ENCODE results near the gene ENTPD8. TPM values are rescaled to one million over a fixed set of nuclear protein-coding genes. Genes with fewer than 3 reads are reported as not detected.

ENTPD8 gene
- total and polyA plus RNA-seq, 10 of the 15 experiments (the other 5 are each of a cell fraction or from before 2014, with no cell fraction given) = not detected

GRCh38 chr9:137387891-137388560 is 53.1 kb downstream of the ENTPD8 start:
- RAD21 ChIA-PET (ENCODE audit: unreplicated experiment) = no interaction called here
- Histone ChIP-seq H4K20me1 (ENCODE audit: control insufficient read depth, insufficient read depth) (no peaks in the 10 kb centered on the region), H3K79me2 (ENCODE audit: control insufficient read depth, insufficient read depth, low read length) (no peaks in the 10 kb centered on the region), H3K27ac (ENCODE audit: control insufficient read depth, insufficient read depth) (no peak overlapping the region), H3K9me3 (replicated peaks; ENCODE audit: control insufficient read depth, insufficient read depth, low read length) (no peaks in the 10 kb centered on the region), H2AFZ (ENCODE audit: control insufficient read depth, low read depth, low read length) (no peak overlapping the region), H3K27me3 (replicated peaks in 1 of 2; ENCODE audit: control insufficient read depth in 2 of 2, insufficient read depth in 2 of 2, low read length in 1 of 2) (no peaks in the 10 kb centered on the region), H3K4me3 (no peak overlapping the region), H3K9ac (ENCODE audit: control insufficient read depth, insufficient read depth, low read length) (no peak overlapping the region), H3K4me1 (ENCODE audit: control insufficient read depth, insufficient read depth, low read length) (no peaks in the 10 kb centered on the region), H3K4me2 (ENCODE audit: control insufficient read depth, insufficient read depth) (no peak overlapping the region), H3K36me3 (ENCODE audit: control insufficient read depth in 2 of 2, insufficient read depth in 2 of 2, low read length in 1 of 2) (no peaks in the 10 kb centered on the region)
- BruUV-seq (replicated peaks) = no TSS peak
- DNase-seq (ENCODE audit: low read depth, low spot score) (no peak), ATAC-seq (no peak), FAIRE-seq (no peak)
- SMC1A ChIA-PET (ENCODE audit: uncharacterized antibody, unreplicated experiment) = no interaction called here
- intact Hi-C loops (cut with micrococcal nuclease; ENCODE audit: unreplicated experiment) (no loop called here), in situ Hi-C loops (cut with MboI) (no loop called here)
- POLR2A ChIA-PET = no interaction called here
- WGBS (ENCODE audit: insufficient coverage, insufficient replicate concordance, low lambda C conversion rate, missing lambda C conversion rate) = 91% methylated on average over 26 of the region's 26 CpGs
- CTCF ChIA-PET = no interaction called here
- no peak for TF ChIP-seq TAF1 (IDR thresholded peaks at IDR 0.05; ENCODE audit: borderline replicate concordance, low read depth, low read length)
- TF ChIP-seq, protein P1, sequence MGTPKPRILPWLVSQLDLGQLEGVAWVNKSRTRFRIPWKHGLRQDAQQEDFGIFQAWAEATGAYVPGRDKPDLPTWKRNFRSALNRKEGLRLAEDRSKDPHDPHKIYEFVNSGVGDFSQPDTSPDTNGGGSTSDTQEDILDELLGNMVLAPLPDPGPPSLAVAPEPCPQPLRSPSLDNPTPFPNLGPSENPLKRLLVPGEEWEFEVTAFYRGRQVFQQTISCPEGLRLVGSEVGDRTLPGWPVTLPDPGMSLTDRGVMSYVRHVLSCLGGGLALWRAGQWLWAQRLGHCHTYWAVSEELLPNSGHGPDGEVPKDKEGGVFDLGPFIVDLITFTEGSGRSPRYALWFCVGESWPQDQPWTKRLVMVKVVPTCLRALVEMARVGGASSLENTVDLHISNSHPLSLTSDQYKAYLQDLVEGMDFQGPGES (IDR thresholded peaks at IDR 0.05) = no peak
- TF ChIP-seq TCF3 (IDR thresholded peaks at IDR 0.05; ENCODE audit: borderline replicate concordance, insufficient read depth, low read depth, low read length) = no peak
- TF ChIP-seq, protein P2, sequence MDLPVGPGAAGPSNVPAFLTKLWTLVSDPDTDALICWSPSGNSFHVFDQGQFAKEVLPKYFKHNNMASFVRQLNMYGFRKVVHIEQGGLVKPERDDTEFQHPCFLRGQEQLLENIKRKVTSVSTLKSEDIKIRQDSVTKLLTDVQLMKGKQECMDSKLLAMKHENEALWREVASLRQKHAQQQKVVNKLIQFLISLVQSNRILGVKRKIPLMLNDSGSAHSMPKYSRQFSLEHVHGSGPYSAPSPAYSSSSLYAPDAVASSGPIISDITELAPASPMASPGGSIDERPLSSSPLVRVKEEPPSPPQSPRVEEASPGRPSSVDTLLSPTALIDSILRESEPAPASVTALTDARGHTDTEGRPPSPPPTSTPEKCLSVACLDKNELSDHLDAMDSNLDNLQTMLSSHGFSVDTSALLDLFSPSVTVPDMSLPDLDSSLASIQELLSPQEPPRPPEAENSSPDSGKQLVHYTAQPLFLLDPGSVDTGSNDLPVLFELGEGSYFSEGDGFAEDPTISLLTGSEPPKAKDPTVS (IDR thresholded peaks at IDR 0.05; ENCODE audit: low read depth, low read length) = no peak
- no peak for TF ChIP-seq SUZ12 (IDR thresholded peaks at IDR 0.05; ENCODE audit: unreplicated experiment)
- no peak for TF ChIP-seq KDM1A (IDR thresholded peaks at IDR 0.05; ENCODE audit: borderline replicate concordance)
- TF ChIP-seq, protein P3, sequence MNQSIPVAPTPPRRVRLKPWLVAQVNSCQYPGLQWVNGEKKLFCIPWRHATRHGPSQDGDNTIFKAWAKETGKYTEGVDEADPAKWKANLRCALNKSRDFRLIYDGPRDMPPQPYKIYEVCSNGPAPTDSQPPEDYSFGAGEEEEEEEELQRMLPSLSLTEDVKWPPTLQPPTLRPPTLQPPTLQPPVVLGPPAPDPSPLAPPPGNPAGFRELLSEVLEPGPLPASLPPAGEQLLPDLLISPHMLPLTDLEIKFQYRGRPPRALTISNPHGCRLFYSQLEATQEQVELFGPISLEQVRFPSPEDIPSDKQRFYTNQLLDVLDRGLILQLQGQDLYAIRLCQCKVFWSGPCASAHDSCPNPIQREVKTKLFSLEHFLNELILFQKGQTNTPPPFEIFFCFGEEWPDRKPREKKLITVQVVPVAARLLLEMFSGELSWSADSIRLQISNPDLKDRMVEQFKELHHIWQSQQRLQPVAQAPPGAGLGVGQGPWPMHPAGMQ (IDR thresholded peaks at IDR 0.05; ENCODE audit: borderline replicate concordance) = no peak
- no peak for TF ChIP-seq FOS (IDR thresholded peaks at IDR 0.05; ENCODE audit: borderline replicate concordance, extremely low read depth, insufficient read length)
- TF ChIP-seq, protein P4, sequence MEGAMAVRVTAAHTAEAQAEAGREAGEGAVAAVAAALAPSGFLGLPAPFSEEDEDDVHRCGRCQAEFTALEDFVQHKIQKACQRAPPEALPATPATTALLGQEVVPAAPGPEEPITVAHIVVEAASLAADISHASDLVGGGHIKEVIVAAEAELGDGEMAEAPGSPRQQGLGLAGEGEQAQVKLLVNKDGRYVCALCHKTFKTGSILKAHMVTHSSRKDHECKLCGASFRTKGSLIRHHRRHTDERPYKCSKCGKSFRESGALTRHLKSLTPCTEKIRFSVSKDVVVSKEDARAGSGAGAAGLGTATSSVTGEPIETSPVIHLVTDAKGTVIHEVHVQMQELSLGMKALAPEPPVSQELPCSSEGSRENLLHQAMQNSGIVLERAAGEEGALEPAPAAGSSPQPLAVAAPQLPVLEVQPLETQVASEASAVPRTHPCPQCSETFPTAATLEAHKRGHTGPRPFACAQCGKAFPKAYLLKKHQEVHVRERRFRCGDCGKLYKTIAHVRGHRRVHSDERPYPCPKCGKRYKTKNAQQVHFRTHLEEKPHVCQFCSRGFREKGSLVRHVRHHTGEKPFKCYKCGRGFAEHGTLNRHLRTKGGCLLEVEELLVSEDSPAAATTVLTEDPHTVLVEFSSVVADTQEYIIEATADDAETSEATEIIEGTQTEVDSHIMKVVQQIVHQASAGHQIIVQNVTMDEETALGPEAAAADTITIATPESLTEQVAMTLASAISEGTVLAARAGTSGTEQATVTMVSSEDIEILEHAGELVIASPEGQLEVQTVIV (IDR thresholded peaks at IDR 0.05; ENCODE audit: borderline replicate concordance, partially characterized antibody) = no peak
- TF ChIP-seq PBX3 (IDR thresholded peaks at IDR 0.05; ENCODE audit: insufficient replicate concordance, low read depth, low read length) = no peak
- TF ChIP-seq, protein P5, sequence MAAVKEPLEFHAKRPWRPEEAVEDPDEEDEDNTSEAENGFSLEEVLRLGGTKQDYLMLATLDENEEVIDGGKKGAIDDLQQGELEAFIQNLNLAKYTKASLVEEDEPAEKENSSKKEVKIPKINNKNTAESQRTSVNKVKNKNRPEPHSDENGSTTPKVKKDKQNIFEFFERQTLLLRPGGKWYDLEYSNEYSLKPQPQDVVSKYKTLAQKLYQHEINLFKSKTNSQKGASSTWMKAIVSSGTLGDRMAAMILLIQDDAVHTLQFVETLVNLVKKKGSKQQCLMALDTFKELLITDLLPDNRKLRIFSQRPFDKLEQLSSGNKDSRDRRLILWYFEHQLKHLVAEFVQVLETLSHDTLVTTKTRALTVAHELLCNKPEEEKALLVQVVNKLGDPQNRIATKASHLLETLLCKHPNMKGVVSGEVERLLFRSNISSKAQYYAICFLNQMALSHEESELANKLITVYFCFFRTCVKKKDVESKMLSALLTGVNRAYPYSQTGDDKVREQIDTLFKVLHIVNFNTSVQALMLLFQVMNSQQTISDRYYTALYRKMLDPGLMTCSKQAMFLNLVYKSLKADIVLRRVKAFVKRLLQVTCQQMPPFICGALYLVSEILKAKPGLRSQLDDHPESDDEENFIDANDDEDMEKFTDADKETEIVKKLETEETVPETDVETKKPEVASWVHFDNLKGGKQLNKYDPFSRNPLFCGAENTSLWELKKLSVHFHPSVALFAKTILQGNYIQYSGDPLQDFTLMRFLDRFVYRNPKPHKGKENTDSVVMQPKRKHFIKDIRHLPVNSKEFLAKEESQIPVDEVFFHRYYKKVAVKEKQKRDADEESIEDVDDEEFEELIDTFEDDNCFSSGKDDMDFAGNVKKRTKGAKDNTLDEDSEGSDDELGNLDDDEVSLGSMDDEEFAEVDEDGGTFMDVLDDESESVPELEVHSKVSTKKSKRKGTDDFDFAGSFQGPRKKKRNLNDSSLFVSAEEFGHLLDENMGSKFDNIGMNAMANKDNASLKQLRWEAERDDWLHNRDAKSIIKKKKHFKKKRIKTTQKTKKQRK (IDR thresholded peaks at IDR 0.05; ENCODE audit: low read depth, low read length) = no peak
- no peak for TF ChIP-seq ZNF622 (IDR thresholded peaks at IDR 0.05)
